ENCODE measurements around the gene ACTA2. TPM values are rescaled to one million over a fixed set of nuclear protein-coding genes. Genes with fewer than 3 reads are reported as not detected.

ACTA2 gene
- total RNA-seq, 6 experiments from 2014 or later: 15.0 to 127 (median 80.7) TPM

- H3K36me3 ChIP-seq: no peaks in the 10 kb centered on the region
- H3K27ac ChIP-seq: no peak overlapping the region
- ATAC-seq (no peak), DNase-seq (no peak)
- 100% methylated on average over 1 of the region's 1 CpG for WGBS (ENCODE audit: insufficient coverage, low coverage, low lambda C conversion rate, missing lambda C conversion rate)
- no peaks in the 10 kb centered on the region for H3K9me3 ChIP-seq
- TF ChIP-seq, protein P1, sequence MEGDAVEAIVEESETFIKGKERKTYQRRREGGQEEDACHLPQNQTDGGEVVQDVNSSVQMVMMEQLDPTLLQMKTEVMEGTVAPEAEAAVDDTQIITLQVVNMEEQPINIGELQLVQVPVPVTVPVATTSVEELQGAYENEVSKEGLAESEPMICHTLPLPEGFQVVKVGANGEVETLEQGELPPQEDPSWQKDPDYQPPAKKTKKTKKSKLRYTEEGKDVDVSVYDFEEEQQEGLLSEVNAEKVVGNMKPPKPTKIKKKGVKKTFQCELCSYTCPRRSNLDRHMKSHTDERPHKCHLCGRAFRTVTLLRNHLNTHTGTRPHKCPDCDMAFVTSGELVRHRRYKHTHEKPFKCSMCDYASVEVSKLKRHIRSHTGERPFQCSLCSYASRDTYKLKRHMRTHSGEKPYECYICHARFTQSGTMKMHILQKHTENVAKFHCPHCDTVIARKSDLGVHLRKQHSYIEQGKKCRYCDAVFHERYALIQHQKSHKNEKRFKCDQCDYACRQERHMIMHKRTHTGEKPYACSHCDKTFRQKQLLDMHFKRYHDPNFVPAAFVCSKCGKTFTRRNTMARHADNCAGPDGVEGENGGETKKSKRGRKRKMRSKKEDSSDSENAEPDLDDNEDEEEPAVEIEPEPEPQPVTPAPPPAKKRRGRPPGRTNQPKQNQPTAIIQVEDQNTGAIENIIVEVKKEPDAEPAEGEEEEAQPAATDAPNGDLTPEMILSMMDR (IDR thresholded peaks at IDR 0.05): no peak
- TF ChIP-seq POLR2A (IDR thresholded peaks at IDR 0.05): no peak
- H3K4me3 ChIP-seq: no peak overlapping the region
- intact Hi-C loops (cut with DNase I): no loop called here
- H3K27me3 ChIP-seq: no peaks in the 10 kb centered on the region
- H3K4me1 ChIP-seq: no peaks in the 10 kb centered on the region
Observed at GRCh38 chr10:88964360-88964759, 11.8 kb upstream of the ACTA2 start.

DNA sequence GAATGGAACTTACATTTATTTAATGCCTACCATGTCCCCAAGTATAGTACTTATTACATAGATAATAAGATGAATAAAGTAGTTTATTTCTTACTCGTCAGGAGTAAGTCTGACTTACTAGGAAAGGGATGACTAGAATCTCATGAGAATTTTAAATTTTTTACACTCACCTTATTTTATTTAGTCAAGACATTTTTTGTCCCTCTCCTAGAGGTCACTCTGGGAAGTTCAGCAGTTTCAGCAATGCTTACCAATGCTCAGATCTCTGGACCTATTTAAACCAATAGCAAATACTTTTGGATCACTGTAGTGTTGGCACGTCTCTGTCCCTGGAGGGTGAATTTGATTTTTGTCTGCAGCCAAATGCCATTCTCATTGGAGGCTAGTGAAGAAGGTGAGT, 10.7 kb upstream of the ACTA2 start:
- no peaks in the 10 kb centered on the region for H3K36me3 ChIP-seq
- ATAC-seq (no peak), DNase-seq (no peak)
- H3K4me3 ChIP-seq: no peak overlapping the region
- H3K27ac ChIP-seq: no peak overlapping the region
- TF ChIP-seq, protein P1 (IDR thresholded peaks at IDR 0.05): no peak
- no peak for TF ChIP-seq POLR2A (IDR thresholded peaks at IDR 0.05)
- H3K9me3 ChIP-seq: no peaks in the 10 kb centered on the region
- H3K4me1 ChIP-seq: no peaks in the 10 kb centered on the region
- no peaks in the 10 kb centered on the region for H3K27me3 ChIP-seq
- 89% methylated on average over 2 of the region's 2 CpGs for WGBS (ENCODE audit: insufficient coverage, low coverage, low lambda C conversion rate, missing lambda C conversion rate)
- intact Hi-C loops (cut with DNase I): no loop called here

GRCh38 chr10:88962336-88962735, 9.8 kb upstream of the ACTA2 start:
- ATAC-seq: no peak
- H3K4me3 ChIP-seq: no peak overlapping the region
- no peaks in the 10 kb centered on the region for H3K36me3 ChIP-seq
- 36% methylated on average over 2 of the region's 2 CpGs for WGBS (ENCODE audit: insufficient coverage, low coverage, low lambda C conversion rate, missing lambda C conversion rate)
- no peak for TF ChIP-seq POLR2A (IDR thresholded peaks at IDR 0.05)
- TF ChIP-seq, protein P1 (IDR thresholded peaks at IDR 0.05): no peak
- H3K9me3 ChIP-seq: no peaks in the 10 kb centered on the region
- DNase-seq: no peak
- intact Hi-C loops (cut with DNase I): no loop called here
- H3K4me1 ChIP-seq: no peaks in the 10 kb centered on the region
- no peaks in the 10 kb centered on the region for H3K27me3 ChIP-seq
- no peak overlapping the region for H3K27ac ChIP-seq

DNA sequence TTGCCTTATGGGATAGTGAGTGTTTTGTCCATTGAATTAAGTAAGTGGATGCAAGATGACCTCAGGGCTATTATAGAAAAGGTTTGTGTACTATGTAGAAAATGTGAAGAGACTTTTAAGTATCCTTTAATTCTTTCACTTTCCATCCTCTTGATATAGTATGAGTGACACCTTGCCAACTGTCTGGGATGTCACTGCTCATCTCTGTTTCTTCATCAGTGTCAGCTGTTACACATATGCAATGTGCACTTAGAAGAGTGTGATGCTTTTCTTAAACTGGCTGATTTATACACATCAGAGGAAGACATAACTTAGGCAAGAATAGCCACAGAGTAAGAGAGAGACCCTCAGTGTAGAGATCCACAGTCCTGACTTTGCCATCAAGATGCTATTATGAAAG, 8.7 kb upstream of the ACTA2 start:
- Histone ChIP-seq H3K9me3 (no peaks in the 10 kb centered on the region), H3K4me3 (no peak overlapping the region), H3K4me1 (no peaks in the 10 kb centered on the region), H3K36me3 (no peaks in the 10 kb centered on the region), H3K27ac (no peak overlapping the region), H3K27me3 (no peaks in the 10 kb centered on the region)
- ATAC-seq (no peak), DNase-seq (no peak)
- intact Hi-C loops (cut with DNase I): no loop called here
- TF ChIP-seq, protein P1 (IDR thresholded peaks at IDR 0.05): no peak
- no peak for TF ChIP-seq POLR2A (IDR thresholded peaks at IDR 0.05)

DNA sequence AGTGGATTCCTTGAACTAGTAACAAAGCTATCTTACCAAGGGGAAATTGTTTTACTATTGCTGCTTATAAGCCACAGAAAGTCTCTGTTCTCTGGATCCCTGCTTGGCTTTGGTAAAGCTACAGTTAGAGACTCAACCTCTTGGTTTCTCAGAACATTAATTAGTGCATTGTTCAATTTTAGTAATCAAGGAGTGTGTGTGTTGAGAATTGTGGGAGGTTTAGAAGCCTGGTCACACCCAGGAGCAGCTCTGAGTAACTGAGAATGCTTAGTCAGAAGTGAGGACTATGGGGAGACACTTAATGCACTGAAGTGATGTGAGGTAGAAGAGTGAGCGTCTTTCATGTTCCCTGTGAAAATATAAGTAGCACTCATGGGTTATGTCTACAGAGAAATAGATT, 8.2 kb upstream of the ACTA2 start:
- Histone ChIP-seq H3K27ac (no peak overlapping the region), H3K27me3 (no peaks in the 10 kb centered on the region), H3K4me1 (no peaks in the 10 kb centered on the region), H3K36me3 (no peaks in the 10 kb centered on the region), H3K4me3 (no peak overlapping the region), H3K9me3 (no peaks in the 10 kb centered on the region)
- ATAC-seq (no peak), DNase-seq (no peak)
- intact Hi-C loops (cut with DNase I): no loop called here
- TF ChIP-seq, protein P1 (IDR thresholded peaks at IDR 0.05): no peak
- TF ChIP-seq POLR2A (IDR thresholded peaks at IDR 0.05): no peak
- 82% methylated on average over 1 of the region's 1 CpG for WGBS (ENCODE audit: insufficient coverage, low coverage, low lambda C conversion rate, missing lambda C conversion rate)
